ENCODE measurements around the gene METTL6.
A peak's percentile ranks its signal among the peaks of the same experiment; 100 is the strongest.

METTL6 gene

DNA sequence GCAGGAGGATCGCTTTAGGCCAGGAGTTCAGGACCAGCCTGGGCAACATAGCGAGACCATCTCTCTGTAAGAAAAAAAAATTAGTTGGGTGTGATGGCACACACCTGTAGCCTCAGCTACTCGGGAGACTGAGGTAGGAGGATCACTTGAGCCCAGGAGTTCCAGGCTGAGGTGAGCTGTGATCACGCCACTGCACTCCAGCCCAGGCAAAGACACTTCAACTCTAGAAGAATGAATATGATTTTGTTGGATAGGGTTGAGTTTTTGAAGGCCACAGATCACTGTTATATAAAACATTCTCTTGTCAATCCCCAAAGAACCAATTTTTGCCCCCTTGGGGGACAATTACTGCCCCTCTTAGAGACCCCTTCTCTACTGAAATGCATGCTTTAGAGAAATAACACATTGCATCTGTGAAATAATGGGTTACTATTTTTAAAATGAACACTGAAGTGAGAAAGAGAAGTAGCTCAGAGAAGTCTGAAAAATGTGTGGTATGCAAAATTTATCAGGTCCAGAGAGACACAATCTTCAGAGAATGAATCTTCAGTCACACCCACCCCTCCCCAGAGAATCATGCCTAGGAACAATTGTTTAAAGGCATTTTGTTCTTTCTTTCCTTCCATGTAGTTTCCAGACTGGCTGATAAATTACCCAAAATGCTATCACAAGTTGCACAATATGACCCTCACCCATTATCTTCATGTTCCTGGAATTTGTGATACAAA lies 42.7 kb downstream of the METTL6 start:
- no peak overlapping the region for H3K4me3 ChIP-seq (replicated peaks; ENCODE audit: low read depth, low read length)
- no peak for DNase-seq (ENCODE audit: low read depth)
- TF ChIP-seq, protein P1, sequence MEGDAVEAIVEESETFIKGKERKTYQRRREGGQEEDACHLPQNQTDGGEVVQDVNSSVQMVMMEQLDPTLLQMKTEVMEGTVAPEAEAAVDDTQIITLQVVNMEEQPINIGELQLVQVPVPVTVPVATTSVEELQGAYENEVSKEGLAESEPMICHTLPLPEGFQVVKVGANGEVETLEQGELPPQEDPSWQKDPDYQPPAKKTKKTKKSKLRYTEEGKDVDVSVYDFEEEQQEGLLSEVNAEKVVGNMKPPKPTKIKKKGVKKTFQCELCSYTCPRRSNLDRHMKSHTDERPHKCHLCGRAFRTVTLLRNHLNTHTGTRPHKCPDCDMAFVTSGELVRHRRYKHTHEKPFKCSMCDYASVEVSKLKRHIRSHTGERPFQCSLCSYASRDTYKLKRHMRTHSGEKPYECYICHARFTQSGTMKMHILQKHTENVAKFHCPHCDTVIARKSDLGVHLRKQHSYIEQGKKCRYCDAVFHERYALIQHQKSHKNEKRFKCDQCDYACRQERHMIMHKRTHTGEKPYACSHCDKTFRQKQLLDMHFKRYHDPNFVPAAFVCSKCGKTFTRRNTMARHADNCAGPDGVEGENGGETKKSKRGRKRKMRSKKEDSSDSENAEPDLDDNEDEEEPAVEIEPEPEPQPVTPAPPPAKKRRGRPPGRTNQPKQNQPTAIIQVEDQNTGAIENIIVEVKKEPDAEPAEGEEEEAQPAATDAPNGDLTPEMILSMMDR (IDR thresholded peaks at IDR 0.05; ENCODE audit: low read length, missing control alignments) = no peak

DNA sequence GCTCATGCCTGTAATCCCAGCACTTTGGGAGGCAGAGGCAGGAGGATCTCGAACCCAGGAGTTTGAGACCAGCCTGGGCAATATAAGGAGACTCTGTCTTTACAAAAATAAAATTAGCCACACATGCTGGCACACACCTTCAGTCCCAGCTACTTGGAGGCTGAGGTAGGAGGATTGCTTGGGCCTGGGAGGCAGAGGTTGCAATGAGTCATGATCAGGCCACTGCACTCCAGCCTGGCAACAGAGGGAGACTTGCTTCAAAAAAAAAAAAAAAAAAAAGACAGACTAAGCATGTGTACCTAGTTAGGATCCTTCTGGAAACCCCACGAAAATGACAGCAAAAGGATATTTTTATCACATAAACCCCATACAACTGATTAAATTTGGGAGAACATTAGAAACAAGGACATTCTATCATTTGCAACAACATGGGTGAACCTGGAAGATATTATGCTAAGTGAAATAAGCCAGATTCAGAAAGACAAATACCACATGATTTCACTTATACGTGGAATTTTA lies 44.9 kb downstream of the METTL6 start:
- TF ChIP-seq, protein P1 (IDR thresholded peaks at IDR 0.05; ENCODE audit: low read length, missing control alignments) = no peak
- H3K4me3 ChIP-seq (replicated peaks; ENCODE audit: low read depth, low read length) = no peak overlapping the region
- DNase-seq (ENCODE audit: low read depth) = no peak

DNA sequence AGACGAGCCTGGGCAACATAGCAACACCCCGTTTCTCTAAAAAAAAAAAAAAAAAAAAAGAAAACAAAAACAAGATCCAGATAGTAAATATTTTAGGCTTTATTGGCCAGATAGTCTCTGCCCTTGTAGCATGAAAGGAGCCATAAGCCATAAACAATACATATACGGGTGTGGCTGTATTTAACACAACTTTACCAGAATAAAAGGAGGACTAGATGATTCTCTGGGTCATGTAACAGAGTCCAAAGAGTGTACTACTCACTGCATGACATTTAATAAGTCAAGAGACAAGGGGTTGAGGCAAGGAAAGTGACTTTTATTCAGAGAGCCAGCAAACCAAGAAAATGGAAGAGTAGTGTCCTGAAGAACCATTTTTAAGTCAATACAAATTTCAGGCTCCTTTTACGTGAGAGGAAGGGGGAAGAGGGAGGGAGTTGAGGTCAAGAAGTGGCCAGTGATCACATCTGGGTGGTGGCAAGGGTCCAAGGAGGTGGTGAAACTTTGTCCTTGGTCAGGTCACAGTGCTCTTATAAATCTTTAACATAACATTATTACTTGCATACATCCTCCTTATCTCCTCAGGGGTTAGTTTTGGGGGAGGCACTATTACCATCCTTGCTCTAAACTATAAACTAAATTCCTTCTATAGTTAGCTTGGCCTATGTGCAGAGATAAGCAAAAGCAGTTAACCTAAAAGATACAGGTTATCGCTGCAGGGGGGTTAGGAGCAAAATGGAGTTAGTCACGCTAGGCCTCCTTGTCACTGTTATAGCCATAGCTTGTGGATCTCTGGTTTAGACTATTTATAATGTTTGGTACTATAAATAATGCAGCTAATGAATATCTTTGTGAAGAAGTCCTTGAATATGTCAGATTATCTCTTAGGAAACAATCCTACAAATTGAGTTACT lies 46.1 kb downstream of the METTL6 start:
- no peak for DNase-seq (ENCODE audit: low read depth)
- TF ChIP-seq, protein P1 (IDR thresholded peaks at IDR 0.05; ENCODE audit: low read length, missing control alignments) = no peak
- H3K4me3 ChIP-seq (replicated peaks; ENCODE audit: low read depth, low read length) = no peak overlapping the region

- DNase-seq (ENCODE audit: low read depth) = peak; percentile 98
- TF ChIP-seq, protein P1 (IDR thresholded peaks at IDR 0.05; ENCODE audit: low read length, missing control alignments) = peak; percentile 84
- H3K4me3 ChIP-seq (replicated peaks; ENCODE audit: low read depth, low read length) = no peak overlapping the region
Measured at GRCh38 chr3:15377961-15378791, 49.2 kb downstream of the METTL6 start.

DNA sequence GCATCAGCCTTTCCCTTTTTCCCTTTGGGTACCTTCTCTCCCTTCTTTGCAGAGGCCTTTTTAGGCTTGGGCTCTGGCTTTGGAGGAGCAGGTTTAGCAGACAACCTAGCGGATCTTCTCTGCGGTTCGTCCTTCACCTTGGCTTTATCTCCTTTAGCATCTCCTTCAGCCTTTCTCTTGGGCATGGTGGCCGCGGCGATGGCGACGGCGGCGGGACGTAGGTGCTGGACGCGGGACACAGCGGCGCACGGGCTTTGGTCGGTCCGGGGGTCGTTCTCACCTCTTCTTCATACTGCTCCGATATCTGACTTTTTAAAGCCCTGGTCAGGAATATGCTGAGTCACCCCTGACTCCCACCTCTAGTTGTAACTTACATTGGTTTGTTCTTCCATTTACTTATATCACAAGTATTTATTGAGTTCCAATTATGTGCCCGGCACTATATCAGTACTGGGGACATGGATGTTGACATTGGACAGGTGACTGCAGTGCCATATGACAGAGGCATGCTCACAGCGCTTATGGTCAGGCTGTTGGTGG lies 51.8 kb downstream of the METTL6 start:
- H3K4me3 ChIP-seq (replicated peaks; ENCODE audit: low read depth, low read length) = no peak overlapping the region
- TF ChIP-seq, protein P1 (IDR thresholded peaks at IDR 0.05; ENCODE audit: low read length, missing control alignments) = no peak
- no peak for DNase-seq (ENCODE audit: low read depth)

- TF ChIP-seq, protein P1 (IDR thresholded peaks at IDR 0.05; ENCODE audit: low read length, missing control alignments) = no peak
- no peak for DNase-seq (ENCODE audit: low read depth)
- no peak overlapping the region for H3K4me3 ChIP-seq (replicated peaks; ENCODE audit: low read depth, low read length)
Measured at GRCh38 chr3:15372918-15373317, 54.4 kb downstream of the METTL6 start.
